Central memory CD8-positive, alpha-beta T cell (primary cell): Measurements from ENCODE around the gene WDR43.
"Not testable (repeated sequence)": the region's sequence is repeated elsewhere in the genome, so short reads cannot be mapped to it uniquely, and the experiment has no call there.

Source experiments
- ATAC-seq: fragments of 150-1000 bp; cut with Tn5 transposase; replicated peaks from 2 replicates; pipeline ENCODE4 v1.10.0; 2022; ENCODE audit warnings: mild to moderate bottlenecking, moderate FRiP score, moderate number of reproducible peaks; ENCODE audit not compliant: poor library complexity, severe bottlenecking; ENCODE audit errors: extremely low read depth
- DNase-seq, 2 donors: peaks; one replicate each; pipeline ENCODE4 v3.0.0; 2021; ENCODE audit warnings: low spot score in 2 of 2
- H3K27ac Mint-ChIP-seq: one replicate; pipeline ENCODE4 v1.8.0; 2022; ENCODE audit warnings: low read depth, mild to moderate bottlenecking, moderate library complexity, mixed read lengths
- H3K27me3 Mint-ChIP-seq: one replicate; pipeline ENCODE4 v1.8.0; 2022; ENCODE audit warnings: mixed read lengths
- H3K36me3 Mint-ChIP-seq: one replicate; pipeline ENCODE4 v1.8.0; 2022; ENCODE audit warnings: mild to moderate bottlenecking, moderate library complexity, mixed read lengths; ENCODE audit not compliant: insufficient read depth
- H3K4me1 Mint-ChIP-seq: one replicate; pipeline ENCODE4 v1.8.0; 2022; ENCODE audit warnings: mixed read lengths
- H3K4me3 Mint-ChIP-seq: one replicate; pipeline ENCODE4 v1.8.0; 2022; ENCODE audit warnings: mild to moderate bottlenecking, moderate library complexity, mixed read lengths
- H3K9me3 Mint-ChIP-seq: one replicate; pipeline ENCODE4 v1.8.0; 2022; ENCODE audit warnings: mixed read lengths

Gene WDR43

DNA sequence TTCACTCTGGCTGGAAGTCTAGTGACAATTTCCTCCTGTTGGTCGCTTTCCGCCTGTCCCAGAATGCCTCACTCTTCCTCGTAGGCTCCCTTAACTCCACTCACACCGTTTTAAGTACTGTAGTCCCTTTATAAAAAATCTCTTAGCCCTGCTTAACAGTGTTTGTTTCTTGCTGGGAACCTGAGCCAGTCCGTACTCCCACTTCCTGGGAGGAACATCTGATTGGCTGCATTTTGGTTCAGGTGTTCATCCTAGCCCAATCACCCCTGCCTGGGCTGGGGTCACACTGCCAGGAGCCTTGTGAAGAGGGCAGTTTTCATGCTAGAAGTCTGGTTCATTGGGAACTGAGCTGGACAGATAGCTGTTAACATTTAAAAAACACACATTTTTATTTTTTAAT lies 61.0 kb downstream of the WDR43 start:
- no peaks in the 10 kb centered on the region for H3K4me1 Mint-ChIP-seq
- no peak overlapping the region for H3K4me3 Mint-ChIP-seq
- H3K27me3 Mint-ChIP-seq, result no peaks in the 10 kb centered on the region
- H3K27ac Mint-ChIP-seq, result no peak overlapping the region
- ATAC-seq (no peak), DNase-seq (no peak)
- H3K36me3 Mint-ChIP-seq, result peaks cover 1% of the 10 kb centered on the region
- H3K9me3 Mint-ChIP-seq, result no peaks in the 10 kb centered on the region

DNA sequence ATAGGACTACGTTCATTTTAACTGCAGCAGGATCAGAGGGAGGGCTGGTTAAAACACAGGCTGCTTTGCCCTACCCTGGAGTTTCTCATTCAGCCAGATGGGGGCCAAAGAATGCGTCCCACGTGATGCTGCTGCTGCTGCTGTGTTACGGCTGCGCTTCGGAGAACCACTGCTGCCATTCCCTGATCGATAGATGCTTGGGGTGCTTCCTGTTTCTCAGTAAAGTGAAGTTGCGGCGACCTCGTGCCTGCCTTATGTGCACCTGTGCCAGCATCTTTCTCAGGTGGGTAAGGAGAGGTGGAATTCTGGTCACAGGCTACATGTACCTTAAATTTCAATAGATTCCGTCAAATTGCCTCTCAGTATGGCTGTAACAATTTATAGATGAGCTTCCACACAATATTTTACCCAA lies 62.0 kb downstream of the WDR43 start:
- Mint-ChIP-seq H3K36me3 (no peaks in the 10 kb centered on the region), H3K27ac (no peak overlapping the region), H3K9me3 (no peaks in the 10 kb centered on the region), H3K4me3 (no peak overlapping the region), H3K27me3 (no peaks in the 10 kb centered on the region), H3K4me1 (no peaks in the 10 kb centered on the region)
- DNase-seq (peak in 1 of 2 donors; percentile 18), ATAC-seq (peak; percentile 58)

GRCh38 chr2:28956890-28957289 lies 62.4 kb downstream of the WDR43 start:
- H3K36me3 Mint-ChIP-seq, result no peaks in the 10 kb centered on the region
- H3K9me3 Mint-ChIP-seq, result no peaks in the 10 kb centered on the region
- H3K27ac Mint-ChIP-seq, result no peak overlapping the region
- no peaks in the 10 kb centered on the region for H3K27me3 Mint-ChIP-seq
- no peak overlapping the region for H3K4me3 Mint-ChIP-seq
- ATAC-seq (no peak), DNase-seq (no peak)
- no peaks in the 10 kb centered on the region for H3K4me1 Mint-ChIP-seq

DNA sequence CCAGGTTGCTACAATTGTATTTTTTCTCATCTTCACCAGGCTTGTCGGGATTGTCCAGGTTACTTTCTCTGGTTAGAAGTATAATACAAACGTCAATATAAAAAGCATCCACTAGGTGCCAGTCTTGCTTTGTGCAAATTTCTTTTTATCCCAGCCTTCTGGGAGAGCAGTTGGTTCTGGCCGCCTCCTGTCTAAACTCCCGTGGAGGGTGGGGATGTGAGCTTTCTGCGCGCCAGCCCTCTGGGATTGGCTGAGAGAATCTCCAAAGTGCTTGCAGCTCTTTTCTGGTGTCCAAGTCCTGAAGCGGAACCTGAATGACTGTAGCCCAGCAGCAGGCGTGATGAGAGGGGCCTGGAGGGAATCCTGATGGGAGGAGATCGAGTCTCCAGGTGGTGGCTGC lies 64.2 kb downstream of the WDR43 start:
- Mint-ChIP-seq H3K36me3 (no peaks in the 10 kb centered on the region), H3K9me3 (no peaks in the 10 kb centered on the region), H3K4me1 (no peaks in the 10 kb centered on the region), H3K27me3 (no peaks in the 10 kb centered on the region), H3K4me3 (no peak overlapping the region), H3K27ac (no peak overlapping the region)
- peak; percentile 60 for ATAC-seq
- DNase-seq, result peak in 1 of 2 donors; percentile 43

DNA sequence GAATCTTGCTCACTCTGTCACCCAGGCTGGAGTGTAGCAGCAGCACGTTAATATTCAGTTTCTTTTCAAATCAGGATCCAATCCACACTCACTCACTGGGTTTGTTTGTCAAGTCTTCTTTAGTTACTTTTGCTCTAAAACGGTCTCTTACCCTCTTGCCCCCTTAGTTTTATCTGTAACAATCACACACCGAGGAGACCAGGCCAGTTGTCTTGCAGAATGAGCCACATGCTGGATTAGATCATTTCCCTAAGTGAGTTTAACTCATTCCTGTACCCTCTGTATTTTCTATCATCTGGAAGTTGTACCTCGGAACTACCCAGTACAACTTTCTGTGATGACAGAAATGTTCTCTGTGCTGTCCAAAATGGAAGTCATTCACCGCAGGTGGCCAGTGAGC lies 65.9 kb downstream of the WDR43 start:
- no peak for DNase-seq
- Mint-ChIP-seq H3K4me3 (no peak overlapping the region), H3K4me1 (no peaks in the 10 kb centered on the region), H3K9me3 (no peaks in the 10 kb centered on the region), H3K27me3 (no peaks in the 10 kb centered on the region), H3K36me3 (no peaks in the 10 kb centered on the region), H3K27ac (no peak overlapping the region)
- no peak for ATAC-seq

- no peak for ATAC-seq
- peak overlapping the region; percentile 53 for H3K27ac Mint-ChIP-seq
- no peaks in the 10 kb centered on the region for H3K27me3 Mint-ChIP-seq
- H3K36me3 Mint-ChIP-seq, result no peaks in the 10 kb centered on the region
- no peaks in the 10 kb centered on the region for H3K9me3 Mint-ChIP-seq
- no peak overlapping the region for H3K4me3 Mint-ChIP-seq
- no peak for DNase-seq
- no peaks in the 10 kb centered on the region for H3K4me1 Mint-ChIP-seq
Observed at GRCh38 chr2:28962505-28962904, 68.0 kb downstream of the WDR43 start.

- Mint-ChIP-seq H3K27ac (no peak overlapping the region), H3K36me3 (no peaks in the 10 kb centered on the region), H3K9me3 (no peaks in the 10 kb centered on the region), H3K27me3 (no peaks in the 10 kb centered on the region), H3K4me1 (peaks cover 12% of the 10 kb centered on the region), H3K4me3 (no peak overlapping the region)
- no peak for DNase-seq
- ATAC-seq, result no peak
Observed at GRCh38 chr2:28970464-28971160, 76.1 kb downstream of the WDR43 start.

- Mint-ChIP-seq H3K4me1 (peaks cover 12% of the 10 kb centered on the region), H3K36me3 (no peaks in the 10 kb centered on the region), H3K27me3 (no peaks in the 10 kb centered on the region), H3K27ac (peak overlapping the region; percentile 27), H3K9me3 (no peaks in the 10 kb centered on the region), H3K4me3 (no peak overlapping the region)
- ATAC-seq, result no peak
- no peak for DNase-seq
Observed at GRCh38 chr2:28972778-28973335, 78.4 kb downstream of the WDR43 start.

GRCh38 chr2:28974252-28974651 lies 79.8 kb downstream of the WDR43 start:
- Mint-ChIP-seq H3K4me3 (no peak overlapping the region), H3K27ac (no peak overlapping the region), H3K4me1 (peaks cover 12% of the 10 kb centered on the region), H3K36me3 (no peaks in the 10 kb centered on the region), H3K9me3 (no peaks in the 10 kb centered on the region), H3K27me3 (no peaks in the 10 kb centered on the region)
- ATAC-seq, result no peak
- DNase-seq, result no peak

- Mint-ChIP-seq H3K4me3 (no peak overlapping the region), H3K36me3 (no peaks in the 10 kb centered on the region), H3K9me3 (no peaks in the 10 kb centered on the region), H3K4me1 (peaks cover 12% of the 10 kb centered on the region), H3K27ac (no peak overlapping the region), H3K27me3 (no peaks in the 10 kb centered on the region)
- no peak for DNase-seq
- ATAC-seq, result no peak
Observed at GRCh38 chr2:28975671-28976070, 81.2 kb downstream of the WDR43 start.

DNA sequence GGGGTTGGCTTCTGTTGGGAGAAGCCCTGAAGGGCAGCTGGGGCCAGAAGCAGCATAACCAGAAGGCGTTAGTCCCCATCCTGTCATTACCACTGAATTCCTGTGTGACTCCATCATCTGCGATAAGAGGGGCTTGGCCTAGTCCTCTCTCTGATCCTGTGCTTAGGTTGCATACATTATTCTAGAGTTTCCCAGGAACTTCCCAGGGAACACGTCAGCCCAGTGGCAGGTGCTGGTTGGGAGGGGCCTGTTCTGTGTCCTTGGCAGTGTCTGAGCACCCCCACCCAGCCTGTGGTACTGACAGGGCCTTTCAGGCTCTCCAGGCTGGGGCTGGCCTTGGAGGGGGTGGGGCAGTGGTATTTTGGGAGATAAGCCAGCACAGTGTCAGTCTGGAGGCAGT lies 82.1 kb downstream of the WDR43 start:
- no peak for ATAC-seq
- Mint-ChIP-seq H3K36me3 (no peaks in the 10 kb centered on the region), H3K4me3 (no peak overlapping the region), H3K4me1 (peaks cover 12% of the 10 kb centered on the region), H3K9me3 (no peaks in the 10 kb centered on the region), H3K27me3 (no peaks in the 10 kb centered on the region), H3K27ac (no peak overlapping the region)
- no peak for DNase-seq

DNA sequence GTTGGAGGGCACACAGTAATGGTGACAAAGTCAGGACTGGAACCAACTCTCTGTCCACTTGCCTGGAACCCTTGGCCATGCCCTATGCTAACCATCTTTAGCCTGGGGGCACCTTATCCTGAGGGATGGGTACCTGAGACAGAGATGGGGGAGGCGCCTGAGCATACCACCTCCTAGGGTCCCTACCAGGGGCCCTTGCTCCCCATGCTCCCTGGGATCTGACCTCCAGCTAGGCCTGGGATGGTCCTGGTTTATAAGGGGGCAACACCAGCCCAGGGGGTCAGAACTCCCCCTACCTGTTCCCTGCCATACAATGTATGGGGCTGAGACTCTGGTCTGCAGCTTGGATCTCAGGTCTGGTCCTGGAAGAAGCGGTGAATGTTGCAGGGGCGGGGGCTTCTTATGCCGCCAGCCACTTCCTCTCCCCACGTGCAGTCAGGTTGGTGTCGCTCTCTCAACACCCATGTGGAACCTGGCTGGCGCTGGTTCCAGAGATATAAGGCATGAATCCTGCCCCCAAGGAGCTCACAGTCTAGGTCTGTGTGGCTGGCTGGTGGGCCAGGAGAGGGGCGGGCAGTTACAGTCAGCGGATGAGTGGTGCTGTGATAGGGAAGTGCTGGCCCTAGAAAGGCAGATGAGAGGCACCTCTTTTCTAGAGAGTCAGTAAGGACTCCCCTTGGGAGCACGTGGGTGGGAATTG lies 82.9 kb downstream of the WDR43 start:
- Mint-ChIP-seq H3K4me1 (peaks cover 12% of the 10 kb centered on the region), H3K27ac (peak overlapping the region; percentile 60), H3K4me3 (no peak overlapping the region), H3K27me3 (no peaks in the 10 kb centered on the region), H3K36me3 (no peaks in the 10 kb centered on the region), H3K9me3 (no peaks in the 10 kb centered on the region)
- no peak for ATAC-seq
- no peak for DNase-seq

DNA sequence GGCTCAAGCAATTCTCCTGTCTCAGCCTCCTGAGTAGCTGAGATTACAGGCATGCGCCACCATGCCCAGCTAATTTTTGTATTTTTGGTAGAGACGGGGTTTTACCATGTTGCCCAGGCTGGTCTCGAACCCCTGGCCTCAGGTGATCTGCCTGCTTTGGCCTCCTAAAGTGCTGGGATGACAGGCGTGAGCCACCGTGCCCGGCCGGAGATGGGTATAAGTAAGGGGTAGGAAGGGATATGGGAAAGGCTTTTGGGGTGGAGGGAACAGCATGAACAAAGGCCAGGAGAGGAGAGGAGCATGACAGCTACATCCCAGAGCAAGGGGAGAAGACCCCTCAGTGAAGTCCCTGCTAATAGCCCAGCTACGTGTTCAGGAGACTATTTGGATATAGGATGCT lies 83.5 kb downstream of the WDR43 start:
- H3K4me1 Mint-ChIP-seq, H3K36me3 Mint-ChIP-seq, ATAC-seq, H3K9me3 Mint-ChIP-seq, H3K27me3 Mint-ChIP-seq, H3K4me3 Mint-ChIP-seq, DNase-seq: not testable (repeated sequence)
- H3K27ac Mint-ChIP-seq, result peak overlapping the region; percentile 60
